Neuronal stem cell (in vitro differentiated cells): ENCODE data around the gene TTC39C.

Source experiments
- DNase-seq: peaks from one replicate; pipeline ENCODE4 v3.0.0-alpha.2; 2013; ENCODE audit warnings: low spot score
- H2AFZ ChIP-seq: one replicate; pipeline ENCODE4 v1.6.1; 2013; ENCODE audit warnings: mild to moderate bottlenecking, low read length, inconsistent platforms
- H2AK5ac ChIP-seq: 2 replicates; pipeline ENCODE4 v1.6.1; 2013; ENCODE audit warnings: low read depth, mild to moderate bottlenecking, inconsistent platforms, low read length, moderate library complexity, mixed read lengths
- H2BK120ac ChIP-seq: 2 replicates; pipeline ENCODE4 v1.6.1; 2013; ENCODE audit warnings: low read depth, mild to moderate bottlenecking, inconsistent platforms, low read length, moderate library complexity, mixed read lengths
- H2BK12ac ChIP-seq: one replicate; pipeline ENCODE4 v1.6.1; 2013; ENCODE audit warnings: low read length, inconsistent platforms
- H2BK15ac ChIP-seq: 2 replicates; pipeline ENCODE4 v1.6.1; 2013; ENCODE audit warnings: mild to moderate bottlenecking, low read length, inconsistent platforms, mixed read lengths
- H2BK5ac ChIP-seq: one replicate; pipeline ENCODE4 v1.6.1; 2013; ENCODE audit warnings: inconsistent platforms, mild to moderate bottlenecking, low read length, moderate library complexity
- H3K14ac ChIP-seq: one replicate; pipeline ENCODE4 v1.6.1; 2013; ENCODE audit warnings: low read length, inconsistent platforms
- H3K18ac ChIP-seq: 2 replicates; pipeline ENCODE4 v1.6.1; 2013; ENCODE audit warnings: low read length, inconsistent platforms
- H3K23ac ChIP-seq: 2 replicates; pipeline ENCODE4 v1.6.1; 2013; ENCODE audit warnings: low read depth, mild to moderate bottlenecking, mixed read lengths, low read length, inconsistent platforms; ENCODE audit not compliant: poor library complexity
- H3K27ac ChIP-seq: replicated peaks from 3 replicates; pipeline ENCODE4 v1.5.1; 2013; ENCODE audit warnings: low read length, inconsistent platforms
- H3K27me3 ChIP-seq, 3 experiments: 2 replicates each; pipeline ENCODE4 v1.6.1; 2013; ENCODE audit warnings: low read length in 3 of 3, mild to moderate bottlenecking in 2 of 3, inconsistent platforms in 1 of 3, low read depth in 1 of 3, mixed read lengths in 1 of 3, moderate library complexity in 1 of 3; ENCODE audit not compliant: control insufficient read depth in 3 of 3, insufficient read depth in 3 of 3
- H3K36me3 ChIP-seq, 2 donors: replicated peaks in 1 of 2; 2 replicates each; pipeline ENCODE4 v1.6.1; 2013; ENCODE audit warnings: low read length in 2 of 2; ENCODE audit not compliant: control insufficient read depth in 2 of 2, insufficient read depth in 2 of 2
- H3K4ac ChIP-seq: 2 replicates; pipeline ENCODE4 v1.6.1; 2013; ENCODE audit warnings: inconsistent platforms, mild to moderate bottlenecking, low read length, moderate library complexity
- H3K4me1 ChIP-seq, 2 donors: 1 replicate in 1 of 2; 2 replicates in 1 of 2; pipeline ENCODE4 v1.6.1; 2013; ENCODE audit warnings: low read length in 2 of 2, low read depth in 1 of 2; ENCODE audit not compliant: control insufficient read depth in 2 of 2, insufficient read depth in 1 of 2
- H3K4me2 ChIP-seq: one replicate; pipeline ENCODE4 v1.6.1; 2013; ENCODE audit warnings: mild to moderate bottlenecking, low read length, inconsistent platforms; ENCODE audit not compliant: insufficient read depth, poor library complexity, severe bottlenecking
- H3K4me3 ChIP-seq, 2 donors: 2 replicates each; pipeline ENCODE4 v1.5.1; 2013; ENCODE audit warnings: low read length in 2 of 2, mild to moderate bottlenecking in 2 of 2, inconsistent platforms in 1 of 2, moderate library complexity in 1 of 2
- H3K79me1 ChIP-seq: one replicate; pipeline ENCODE4 v1.6.1; 2013; ENCODE audit warnings: low read depth, mild to moderate bottlenecking, inconsistent platforms, low read length, moderate library complexity
- H3K9ac ChIP-seq: one replicate; pipeline ENCODE4 v1.6.1; 2013; ENCODE audit warnings: mild to moderate bottlenecking, low read depth, low read length, inconsistent platforms; ENCODE audit not compliant: poor library complexity
- H3K9me3 ChIP-seq, 2 donors: replicated peaks in 1 of 2; 2 replicates each; pipeline versions ENCODE3 to v1.6.1; 2013; ENCODE audit warnings: low read length in 2 of 2, mild to moderate bottlenecking in 2 of 2, inconsistent platforms in 1 of 2, low read depth in 1 of 2, mixed read lengths in 1 of 2, moderate library complexity in 1 of 2; ENCODE audit not compliant: control insufficient read depth in 2 of 2, insufficient read depth in 1 of 2
- H4K8ac ChIP-seq: one replicate; pipeline ENCODE4 v1.6.1; 2013; ENCODE audit warnings: low read depth, mild to moderate bottlenecking, inconsistent platforms, low read length, moderate library complexity
- H4K91ac ChIP-seq: one replicate; pipeline ENCODE4 v1.6.1; 2013; ENCODE audit warnings: low read length, low read depth, mild to moderate bottlenecking, inconsistent platforms; ENCODE audit not compliant: poor library complexity
- WGBS, 2 donors: extraction: QIAGEN DNeasy Blood & Tissue Kit; methylation state at CpG; one replicate each; pipeline ENCODE4 v1.1.7; 2013; ENCODE audit warnings: missing lambda C conversion rate in 2 of 2, mixed read lengths in 1 of 2; ENCODE audit not compliant: insufficient read length in 2 of 2, insufficient replicate concordance in 1 of 2; ENCODE audit errors: extremely low coverage in 2 of 2; 5-methylcytosine and 5-hydroxymethylcytosine counted together

The TTC39C gene

DNA sequence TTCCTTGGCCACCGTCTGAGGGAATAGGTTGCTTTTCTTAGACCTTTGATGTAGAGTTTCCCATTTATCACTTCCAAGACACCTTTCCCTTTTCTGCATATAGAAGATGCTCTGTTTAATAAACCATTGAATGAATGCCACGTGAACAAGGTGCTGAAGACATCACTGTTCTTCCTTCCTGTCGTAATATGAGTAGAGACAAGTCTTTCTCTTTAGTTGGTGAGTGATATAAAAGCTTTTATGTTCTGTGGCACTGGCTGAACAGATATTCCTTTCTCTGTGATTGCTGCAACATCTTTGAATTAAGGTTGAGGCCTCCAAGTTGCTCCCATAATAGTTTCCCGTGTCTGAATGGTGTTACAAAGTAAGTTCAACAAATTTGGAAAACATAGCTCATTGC is 38.7 kb downstream of the TTC39C start:
- Histone ChIP-seq H3K4ac (no peak overlapping the region), H4K91ac (no peak overlapping the region), H3K14ac (no peak overlapping the region), H4K8ac (no peak overlapping the region), H3K9ac (no peak overlapping the region), H3K27ac (no peak overlapping the region), H2AFZ (no peak overlapping the region), H2BK120ac (no peak overlapping the region), H3K27me3 (no peaks in the 10 kb centered on the region), H2BK15ac (no peak overlapping the region), H2AK5ac (no peak overlapping the region), H3K18ac (no peak overlapping the region), H2BK12ac (no peak overlapping the region), H3K4me2 (no peak overlapping the region), H3K23ac (no peak overlapping the region), H3K36me3 (no peaks in the 10 kb centered on the region), H3K79me1 (no peaks in the 10 kb centered on the region), H2BK5ac (no peak overlapping the region), H3K9me3 (no peaks in the 10 kb centered on the region), H3K4me3 (no peak overlapping the region), H3K4me1 (peaks cover 4 to 8% of the 10 kb centered on the region in 2 donors)
- no CpG with 5 or more reads among the region's 4 CpGs for WGBS, 2 donors
- no peak for DNase-seq

- H2AFZ ChIP-seq, result no peak overlapping the region
- H3K23ac ChIP-seq, result no peak overlapping the region
- H2BK15ac ChIP-seq, result no peak overlapping the region
- peaks cover 4 to 8% of the 10 kb centered on the region in 2 donors for H3K4me1 ChIP-seq
- H3K36me3 ChIP-seq, result no peaks in the 10 kb centered on the region
- no peak overlapping the region for H4K91ac ChIP-seq
- no peak overlapping the region for H3K14ac ChIP-seq
- no peak for DNase-seq
- no peak overlapping the region for H3K4ac ChIP-seq
- H3K9ac ChIP-seq, result no peak overlapping the region
- H2BK120ac ChIP-seq, result no peak overlapping the region
- no peak overlapping the region for H3K4me3 ChIP-seq
- H3K4me2 ChIP-seq, result no peak overlapping the region
- H3K27me3 ChIP-seq, result no peaks in the 10 kb centered on the region
- no CpG with 5 or more reads among the region's 4 CpGs for WGBS, 2 donors
- no peak overlapping the region for H2BK5ac ChIP-seq
- H3K9me3 ChIP-seq, result no peaks in the 10 kb centered on the region
- H4K8ac ChIP-seq, result no peak overlapping the region
- no peak overlapping the region for H3K27ac ChIP-seq
- no peak overlapping the region for H2BK12ac ChIP-seq
- peaks cover 2% of the 10 kb centered on the region for H3K79me1 ChIP-seq
- H3K18ac ChIP-seq, result no peak overlapping the region
- H2AK5ac ChIP-seq, result no peak overlapping the region
Measured at GRCh38 chr18:24054130-24054529, 39.6 kb downstream of the TTC39C start.

DNA sequence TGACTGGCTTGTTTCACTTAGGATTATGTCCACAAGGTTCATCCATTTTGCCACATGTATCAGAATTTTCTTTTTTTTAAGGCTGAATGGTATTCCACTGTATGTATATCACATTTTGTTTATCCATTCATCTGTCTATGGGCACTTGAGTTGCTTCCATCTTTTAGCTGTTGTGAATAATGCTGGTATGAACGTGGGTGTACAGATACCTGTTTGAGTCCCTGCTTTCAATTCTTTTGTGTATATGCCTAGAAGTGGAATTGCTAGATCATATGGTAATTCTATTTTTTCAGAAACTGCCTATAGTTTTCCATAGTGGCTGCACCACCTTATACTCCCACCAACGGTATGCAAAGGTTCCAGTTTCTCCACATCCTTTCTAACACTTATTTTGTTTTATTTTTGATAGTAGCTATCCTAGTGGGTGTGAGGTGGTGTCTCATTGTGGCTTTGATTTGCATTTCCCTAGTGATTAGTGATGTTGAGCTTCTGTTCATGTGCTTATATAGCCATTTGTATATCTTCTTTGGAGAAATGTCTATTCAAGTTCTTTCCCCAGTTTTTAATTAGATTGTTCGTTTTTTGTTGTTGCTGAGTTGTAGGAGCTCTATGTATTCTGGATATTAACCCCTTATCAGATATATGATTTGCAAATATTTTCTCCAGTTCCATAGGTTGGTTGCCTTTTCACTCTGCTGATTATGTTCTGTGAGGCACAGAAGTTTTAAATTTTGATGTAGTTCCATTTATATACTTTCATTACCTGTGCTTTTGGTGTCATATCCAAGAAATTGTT is 40.7 kb downstream of the TTC39C start:
- Histone ChIP-seq H3K23ac (no peak overlapping the region), H4K91ac (no peak overlapping the region), H2BK15ac (no peak overlapping the region), H3K14ac (no peak overlapping the region), H4K8ac (no peak overlapping the region), H2BK120ac (no peak overlapping the region), H3K4me1 (peaks cover 4 to 8% of the 10 kb centered on the region in 2 donors), H2BK12ac (no peak overlapping the region), H3K4me3 (no peak overlapping the region), H3K4ac (no peak overlapping the region), H3K27me3 (no peaks in the 10 kb centered on the region), H2AFZ (no peak overlapping the region), H3K4me2 (no peak overlapping the region), H2BK5ac (no peak overlapping the region), H3K27ac (no peak overlapping the region), H3K79me1 (peaks cover 2% of the 10 kb centered on the region), H3K18ac (no peak overlapping the region), H3K9me3 (no peaks in the 10 kb centered on the region), H3K36me3 (no peaks in the 10 kb centered on the region), H2AK5ac (no peak overlapping the region), H3K9ac (no peak overlapping the region)
- no peak for DNase-seq
- no CpG with 5 or more reads among the region's 3 CpGs for whole genome bisulfite sequencing, 2 donors

GRCh38 chr18:24055878-24056277 is 41.3 kb downstream of the TTC39C start:
- no peak overlapping the region for H4K8ac ChIP-seq
- no CpG with 5 or more reads among the region's 2 CpGs for WGBS, 2 donors
- H3K4me1 ChIP-seq, result peaks cover 4 to 8% of the 10 kb centered on the region in 2 donors
- H3K18ac ChIP-seq, result no peak overlapping the region
- no peak overlapping the region for H3K4me3 ChIP-seq
- no peak overlapping the region for H3K23ac ChIP-seq
- H3K36me3 ChIP-seq, result no peaks in the 10 kb centered on the region
- H3K27me3 ChIP-seq, result no peaks in the 10 kb centered on the region
- no peak overlapping the region for H3K27ac ChIP-seq
- no peak overlapping the region for H3K4me2 ChIP-seq
- no peak overlapping the region for H3K9ac ChIP-seq
- no peak overlapping the region for H3K4ac ChIP-seq
- H2BK120ac ChIP-seq, result no peak overlapping the region
- no peak overlapping the region for H3K14ac ChIP-seq
- H2BK5ac ChIP-seq, result no peak overlapping the region
- H2BK12ac ChIP-seq, result no peak overlapping the region
- H2AFZ ChIP-seq, result no peak overlapping the region
- peaks cover 2% of the 10 kb centered on the region for H3K79me1 ChIP-seq
- H4K91ac ChIP-seq, result no peak overlapping the region
- H3K9me3 ChIP-seq, result no peaks in the 10 kb centered on the region
- no peak overlapping the region for H2AK5ac ChIP-seq
- no peak for DNase-seq
- no peak overlapping the region for H2BK15ac ChIP-seq
